Measurements from ENCODE around the gene GDF7.

Gene GDF7

DNA sequence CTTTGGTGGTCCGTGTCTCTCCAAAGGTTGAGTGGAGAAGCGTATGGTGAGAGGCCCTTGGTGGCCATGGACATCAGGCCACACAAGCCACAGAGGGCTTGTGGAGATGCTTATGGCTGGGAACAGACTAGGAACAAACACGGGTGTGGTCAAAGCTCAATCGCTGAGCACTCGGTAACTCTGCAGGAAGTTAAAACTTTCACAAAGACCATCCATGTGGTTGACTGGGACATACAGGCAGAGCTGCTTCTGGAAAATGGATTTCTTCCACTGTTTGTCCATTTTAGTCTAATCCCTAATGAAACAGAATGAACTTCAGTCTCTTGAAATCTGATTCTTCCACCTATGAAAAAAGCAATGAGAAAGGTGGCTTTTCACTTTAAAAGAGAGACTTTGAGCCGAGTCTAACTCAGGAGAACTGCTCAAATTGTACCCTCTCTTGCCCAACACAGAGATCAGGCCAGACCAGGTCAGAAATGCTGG lies 17.7 kb downstream of the GDF7 start:
- Histone ChIP-seq H2AK5ac (ENCODE audit: low read length) (no peak overlapping the region), H3K23ac (ENCODE audit: low read length) (no peak overlapping the region), H3K4me2 (ENCODE audit: low read length) (no peak overlapping the region), H3K27ac (ENCODE audit: low read depth, low read length) (no peak overlapping the region), H2BK15ac (replicated peaks; ENCODE audit: low read depth) (no peak overlapping the region), H3K4ac (ENCODE audit: low read depth, low read length) (no peak overlapping the region), H4K8ac (ENCODE audit: low read depth, low read length) (no peak overlapping the region), H4K5ac (ENCODE audit: low read length) (no peak overlapping the region), H3K79me2 (ENCODE audit: control insufficient read depth, insufficient read depth, low read length) (no peaks in the 10 kb centered on the region), H2BK120ac (ENCODE audit: low read depth, low read length) (no peak overlapping the region), H3K56ac (ENCODE audit: low read length) (no peak overlapping the region), H3K36me3 (ENCODE audit: control insufficient read depth, insufficient read depth, low read length) (no peaks in the 10 kb centered on the region), H3K4me1 (ENCODE audit: control insufficient read depth, low read depth, low read length) (no peaks in the 10 kb centered on the region), H3K9ac (ENCODE audit: low read length) (no peak overlapping the region), H3K79me1 (ENCODE audit: low read length) (no peaks in the 10 kb centered on the region), H2BK5ac (ENCODE audit: low read length) (no peak overlapping the region), H3K27me3 (ENCODE audit: insufficient read depth, low read length, poor library complexity) (no peaks in the 10 kb centered on the region), H3K18ac (ENCODE audit: low read length) (no peak overlapping the region), H3K4me3 (ENCODE audit: low read length) (no peak overlapping the region)
- no CpG with 5 or more reads among the region's 6 CpGs for WGBS (ENCODE audit: extremely low coverage, insufficient coverage, low lambda C conversion rate)
- DNase-seq, result no peak

GRCh38 chr2:20687260-20687832 lies 20.4 kb downstream of the GDF7 start:
- Histone ChIP-seq H3K4me2 (ENCODE audit: low read length) (no peak overlapping the region), H3K4me1 (ENCODE audit: control insufficient read depth, low read depth, low read length) (no peaks in the 10 kb centered on the region), H3K56ac (ENCODE audit: low read length) (no peak overlapping the region), H3K4ac (ENCODE audit: low read depth, low read length) (no peak overlapping the region), H3K27ac (ENCODE audit: low read depth, low read length) (no peak overlapping the region), H3K18ac (ENCODE audit: low read length) (no peak overlapping the region), H2BK5ac (ENCODE audit: low read length) (no peak overlapping the region), H4K5ac (ENCODE audit: low read length) (no peak overlapping the region), H2BK15ac (replicated peaks; ENCODE audit: low read depth) (no peak overlapping the region), H2AK5ac (ENCODE audit: low read length) (no peak overlapping the region), H3K23ac (ENCODE audit: low read length) (no peak overlapping the region), H3K79me1 (ENCODE audit: low read length) (no peaks in the 10 kb centered on the region), H3K27me3 (ENCODE audit: insufficient read depth, low read length, poor library complexity) (no peaks in the 10 kb centered on the region), H3K9ac (ENCODE audit: low read length) (no peak overlapping the region), H4K8ac (ENCODE audit: low read depth, low read length) (no peak overlapping the region), H3K36me3 (ENCODE audit: control insufficient read depth, insufficient read depth, low read length) (no peaks in the 10 kb centered on the region), H3K79me2 (ENCODE audit: control insufficient read depth, insufficient read depth, low read length) (no peaks in the 10 kb centered on the region), H3K4me3 (ENCODE audit: low read length) (no peak overlapping the region), H2BK120ac (ENCODE audit: low read depth, low read length) (no peak overlapping the region)
- no CpG with 5 or more reads among the region's 4 CpGs for WGBS (ENCODE audit: extremely low coverage, insufficient coverage, low lambda C conversion rate)
- no peak for DNase-seq

- no CpG with 5 or more reads among the region's 11 CpGs for WGBS (ENCODE audit: extremely low coverage, insufficient coverage, low lambda C conversion rate)
- no peaks in the 10 kb centered on the region for H3K36me3 ChIP-seq (ENCODE audit: control insufficient read depth, insufficient read depth, low read length)
Measured at GRCh38 chr2:20689428-20690264, 22.7 kb downstream of the GDF7 start.

GRCh38 chr2:20691076-20691734 lies 24.3 kb downstream of the GDF7 start:
- H3K36me3 ChIP-seq (ENCODE audit: control insufficient read depth, insufficient read depth, low read length), result no peaks in the 10 kb centered on the region

More at GRCh38 chr2:20689428-20690264, 22.7 kb downstream of the GDF7 start:
- no peaks in the 10 kb centered on the region for H3K79me2 ChIP-seq (ENCODE audit: control insufficient read depth, insufficient read depth, low read length)
- no peak overlapping the region for H3K4me3 ChIP-seq (ENCODE audit: low read length)
- no peak overlapping the region for H3K9ac ChIP-seq (ENCODE audit: low read length)
- H3K79me1 ChIP-seq (ENCODE audit: low read length), result no peaks in the 10 kb centered on the region
- H3K4ac ChIP-seq (ENCODE audit: low read depth, low read length), result no peak overlapping the region
- H2AK5ac ChIP-seq (ENCODE audit: low read length), result no peak overlapping the region
- no peak overlapping the region for H2BK15ac ChIP-seq (replicated peaks; ENCODE audit: low read depth)
- H3K56ac ChIP-seq (ENCODE audit: low read length), result no peak overlapping the region
- no peak for DNase-seq
- no peak overlapping the region for H4K5ac ChIP-seq (ENCODE audit: low read length)
- no peak overlapping the region for H2BK120ac ChIP-seq (ENCODE audit: low read depth, low read length)
- no peak overlapping the region for H3K27ac ChIP-seq (ENCODE audit: low read depth, low read length)
- no peak overlapping the region for H3K4me2 ChIP-seq (ENCODE audit: low read length)
- no peaks in the 10 kb centered on the region for H3K4me1 ChIP-seq (ENCODE audit: control insufficient read depth, low read depth, low read length)
- no peak overlapping the region for H2BK5ac ChIP-seq (ENCODE audit: low read length)
- no peak overlapping the region for H4K8ac ChIP-seq (ENCODE audit: low read depth, low read length)
- H3K18ac ChIP-seq (ENCODE audit: low read length), result no peak overlapping the region
- no peak overlapping the region for H3K23ac ChIP-seq (ENCODE audit: low read length)
- no peaks in the 10 kb centered on the region for H3K27me3 ChIP-seq (ENCODE audit: insufficient read depth, low read length, poor library complexity)

GRCh38 chr2:20692081-20692480 lies 25.1 kb downstream of the GDF7 start:
- Histone ChIP-seq H3K56ac (ENCODE audit: low read length) (no peak overlapping the region), H3K79me2 (ENCODE audit: control insufficient read depth, insufficient read depth, low read length) (no peaks in the 10 kb centered on the region), H3K4ac (ENCODE audit: low read depth, low read length) (no peak overlapping the region), H2AK5ac (ENCODE audit: low read length) (no peak overlapping the region), H3K4me2 (ENCODE audit: low read length) (no peak overlapping the region), H4K5ac (ENCODE audit: low read length) (no peak overlapping the region), H3K18ac (ENCODE audit: low read length) (no peak overlapping the region), H3K23ac (ENCODE audit: low read length) (no peak overlapping the region), H2BK15ac (replicated peaks; ENCODE audit: low read depth) (no peak overlapping the region), H3K4me1 (ENCODE audit: control insufficient read depth, low read depth, low read length) (no peaks in the 10 kb centered on the region), H3K27me3 (ENCODE audit: insufficient read depth, low read length, poor library complexity) (no peaks in the 10 kb centered on the region), H3K79me1 (ENCODE audit: low read length) (no peaks in the 10 kb centered on the region), H3K4me3 (ENCODE audit: low read length) (no peak overlapping the region), H3K36me3 (ENCODE audit: control insufficient read depth, insufficient read depth, low read length) (no peaks in the 10 kb centered on the region), H2BK5ac (ENCODE audit: low read length) (no peak overlapping the region), H4K8ac (ENCODE audit: low read depth, low read length) (no peak overlapping the region), H3K27ac (ENCODE audit: low read depth, low read length) (no peak overlapping the region), H2BK120ac (ENCODE audit: low read depth, low read length) (no peak overlapping the region), H3K9ac (ENCODE audit: low read length) (no peak overlapping the region)
- no CpG with 5 or more reads among the region's 2 CpGs for WGBS (ENCODE audit: extremely low coverage, insufficient coverage, low lambda C conversion rate)
- DNase-seq, result no peak

More at GRCh38 chr2:20691076-20691734, 24.3 kb downstream of the GDF7 start:
- Histone ChIP-seq H2AK5ac (ENCODE audit: low read length) (no peak overlapping the region), H3K79me2 (ENCODE audit: control insufficient read depth, insufficient read depth, low read length) (no peaks in the 10 kb centered on the region), H2BK5ac (ENCODE audit: low read length) (no peak overlapping the region), H3K27me3 (ENCODE audit: insufficient read depth, low read length, poor library complexity) (no peaks in the 10 kb centered on the region), H3K18ac (ENCODE audit: low read length) (no peak overlapping the region), H4K8ac (ENCODE audit: low read depth, low read length) (no peak overlapping the region), H4K5ac (ENCODE audit: low read length) (no peak overlapping the region), H2BK120ac (ENCODE audit: low read depth, low read length) (no peak overlapping the region), H3K4ac (ENCODE audit: low read depth, low read length) (no peak overlapping the region), H2BK15ac (replicated peaks; ENCODE audit: low read depth) (no peak overlapping the region), H3K56ac (ENCODE audit: low read length) (no peak overlapping the region), H3K4me2 (ENCODE audit: low read length) (no peak overlapping the region), H3K4me1 (ENCODE audit: control insufficient read depth, low read depth, low read length) (no peaks in the 10 kb centered on the region), H3K23ac (ENCODE audit: low read length) (no peak overlapping the region), H3K79me1 (ENCODE audit: low read length) (no peaks in the 10 kb centered on the region), H3K9ac (ENCODE audit: low read length) (no peak overlapping the region), H3K4me3 (ENCODE audit: low read length) (no peak overlapping the region), H3K27ac (ENCODE audit: low read depth, low read length) (no peak overlapping the region)
- no peak for DNase-seq
- no CpG with 5 or more reads among the region's 6 CpGs for WGBS (ENCODE audit: extremely low coverage, insufficient coverage, low lambda C conversion rate)

Measured in mesendoderm (in vitro differentiated cells).